ENCODE measurements around the gene TMEM263. TPM values are rescaled to one million over a fixed set of nuclear protein-coding genes. Genes with fewer than 3 reads are reported as not detected.
"Not testable (repeated sequence)": the region's sequence is repeated elsewhere in the genome, so short reads cannot be mapped to it uniquely, and the experiment has no call there.

TMEM263 gene
- total RNA-seq, 4 donors from 2014 or later: 36.1 to 48.1 (median 42.0) TPM

DNA sequence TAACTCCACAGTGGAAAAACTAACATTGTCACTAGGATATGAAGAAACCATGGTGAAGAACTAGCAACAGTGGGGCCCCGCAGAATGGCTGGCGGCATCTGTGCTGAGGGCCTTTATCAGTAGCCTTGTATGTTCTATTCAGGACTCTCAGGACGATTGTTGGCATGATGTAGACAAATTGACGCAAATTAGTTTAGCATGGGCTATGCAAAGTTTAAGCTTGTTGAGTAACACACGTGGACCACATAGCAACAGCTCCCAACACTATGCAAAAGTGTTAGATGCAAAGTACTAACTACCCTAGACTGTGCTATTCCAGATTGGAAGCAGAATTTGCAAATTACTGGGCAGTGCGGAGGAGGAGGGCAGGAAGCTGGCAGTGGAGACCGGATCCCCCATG lies 38.2 kb upstream of the TMEM263 start:
- TF ChIP-seq POLR2AphosphoS5 (IDR thresholded peaks at IDR 0.05) (no peak), POLR2A (IDR thresholded peaks at IDR 0.05) (no peak), EP300 (IDR thresholded peaks at IDR 0.05) (no peak)
- TF ChIP-seq, protein P1, sequence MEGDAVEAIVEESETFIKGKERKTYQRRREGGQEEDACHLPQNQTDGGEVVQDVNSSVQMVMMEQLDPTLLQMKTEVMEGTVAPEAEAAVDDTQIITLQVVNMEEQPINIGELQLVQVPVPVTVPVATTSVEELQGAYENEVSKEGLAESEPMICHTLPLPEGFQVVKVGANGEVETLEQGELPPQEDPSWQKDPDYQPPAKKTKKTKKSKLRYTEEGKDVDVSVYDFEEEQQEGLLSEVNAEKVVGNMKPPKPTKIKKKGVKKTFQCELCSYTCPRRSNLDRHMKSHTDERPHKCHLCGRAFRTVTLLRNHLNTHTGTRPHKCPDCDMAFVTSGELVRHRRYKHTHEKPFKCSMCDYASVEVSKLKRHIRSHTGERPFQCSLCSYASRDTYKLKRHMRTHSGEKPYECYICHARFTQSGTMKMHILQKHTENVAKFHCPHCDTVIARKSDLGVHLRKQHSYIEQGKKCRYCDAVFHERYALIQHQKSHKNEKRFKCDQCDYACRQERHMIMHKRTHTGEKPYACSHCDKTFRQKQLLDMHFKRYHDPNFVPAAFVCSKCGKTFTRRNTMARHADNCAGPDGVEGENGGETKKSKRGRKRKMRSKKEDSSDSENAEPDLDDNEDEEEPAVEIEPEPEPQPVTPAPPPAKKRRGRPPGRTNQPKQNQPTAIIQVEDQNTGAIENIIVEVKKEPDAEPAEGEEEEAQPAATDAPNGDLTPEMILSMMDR (IDR thresholded peaks at IDR 0.05): no peak
- 42 to 76% methylated on average over 7 of the region's 7 CpGs for WGBS, 2 donors (ENCODE audit: low coverage in 1 of 2)
- Histone ChIP-seq H3K27me3 (peaks cover 8% of the 10 kb centered on the region), H3K9me3 (no peaks in the 10 kb centered on the region), H3K4me3 (no peak overlapping the region), H3K4me1 (no peaks in the 10 kb centered on the region), H3K36me3 (no peaks in the 10 kb centered on the region), H3K27ac (no peak overlapping the region)
- no peak for ATAC-seq

DNA sequence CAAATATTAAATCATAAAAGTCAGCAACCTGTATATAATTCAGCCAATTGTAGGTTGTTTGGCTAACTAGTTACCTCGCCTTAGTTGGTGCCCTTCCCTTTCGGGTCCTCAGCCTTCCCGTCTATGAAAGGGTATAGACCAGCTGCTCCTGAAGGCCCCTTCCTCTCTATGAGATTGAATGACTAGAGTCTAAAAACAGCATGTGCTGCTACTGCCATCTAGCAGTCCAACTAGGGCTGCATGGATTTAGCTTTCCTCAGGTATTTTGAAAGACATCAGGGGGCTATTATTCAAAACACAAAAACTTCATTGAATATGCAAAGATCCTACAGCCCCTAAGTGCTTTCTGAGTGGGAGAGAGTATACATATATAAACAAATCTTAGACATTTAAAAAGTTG lies 37.0 kb upstream of the TMEM263 start:
- no peaks in the 10 kb centered on the region for H3K4me1 ChIP-seq
- H3K27me3 ChIP-seq: peaks cover 5% of the 10 kb centered on the region
- H3K9me3 ChIP-seq: no peaks in the 10 kb centered on the region
- 31 to 48% methylated on average over 3 of the region's 3 CpGs for WGBS, 2 donors (ENCODE audit: low coverage in 1 of 2)
- TF ChIP-seq POLR2A (IDR thresholded peaks at IDR 0.05) (no peak), EP300 (IDR thresholded peaks at IDR 0.05) (no peak)
- TF ChIP-seq, protein P1 (IDR thresholded peaks at IDR 0.05): no peak
- H3K4me3 ChIP-seq: no peak overlapping the region
- H3K36me3 ChIP-seq: no peaks in the 10 kb centered on the region
- no peak overlapping the region for H3K27ac ChIP-seq
- ATAC-seq: no peak

DNA sequence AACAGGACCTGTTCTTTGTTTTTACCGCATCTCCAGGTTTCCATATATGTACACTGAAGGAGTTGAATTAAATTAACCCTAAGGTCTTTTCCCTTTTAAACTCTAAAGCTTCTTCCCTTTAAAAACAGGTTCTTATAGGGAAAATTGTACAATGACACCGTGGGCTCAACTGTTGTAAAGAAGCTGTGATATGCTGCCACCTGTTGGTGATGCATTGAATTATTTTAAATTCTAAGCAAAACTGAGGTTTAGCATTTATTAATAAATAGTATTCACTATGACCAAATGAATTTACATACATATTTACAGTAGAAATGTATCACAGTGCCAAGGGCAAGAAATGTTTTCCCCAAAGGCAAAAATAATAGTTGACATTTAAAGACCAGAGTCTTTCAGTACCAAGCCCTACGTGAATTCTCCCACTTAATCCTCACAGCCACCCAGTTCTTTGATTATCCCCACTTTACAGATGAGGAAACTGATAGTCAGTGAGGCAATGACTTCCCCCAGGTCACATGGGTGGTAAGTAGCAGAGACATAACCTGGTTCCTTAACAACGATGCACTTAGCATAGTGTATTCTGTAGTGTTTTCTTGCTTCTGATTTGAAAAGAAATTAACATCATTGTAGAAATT lies 35.7 kb upstream of the TMEM263 start:
- 34 to 44% methylated on average over 4 of the region's 4 CpGs for WGBS, 2 donors (ENCODE audit: low coverage in 1 of 2)
- no peaks in the 10 kb centered on the region for H3K4me1 ChIP-seq
- no peaks in the 10 kb centered on the region for H3K27me3 ChIP-seq
- no peak overlapping the region for H3K27ac ChIP-seq
- no peak overlapping the region for H3K4me3 ChIP-seq
- H3K9me3 ChIP-seq: no peaks in the 10 kb centered on the region
- H3K36me3 ChIP-seq: no peaks in the 10 kb centered on the region
- no peak for ATAC-seq
- TF ChIP-seq EP300 (IDR thresholded peaks at IDR 0.05) (no peak), POLR2A (IDR thresholded peaks at IDR 0.05) (no peak), POLR2AphosphoS5 (IDR thresholded peaks at IDR 0.05) (no peak)
- TF ChIP-seq, protein P1 (IDR thresholded peaks at IDR 0.05): peak; percentile 74 to 92 (median 80)

DNA sequence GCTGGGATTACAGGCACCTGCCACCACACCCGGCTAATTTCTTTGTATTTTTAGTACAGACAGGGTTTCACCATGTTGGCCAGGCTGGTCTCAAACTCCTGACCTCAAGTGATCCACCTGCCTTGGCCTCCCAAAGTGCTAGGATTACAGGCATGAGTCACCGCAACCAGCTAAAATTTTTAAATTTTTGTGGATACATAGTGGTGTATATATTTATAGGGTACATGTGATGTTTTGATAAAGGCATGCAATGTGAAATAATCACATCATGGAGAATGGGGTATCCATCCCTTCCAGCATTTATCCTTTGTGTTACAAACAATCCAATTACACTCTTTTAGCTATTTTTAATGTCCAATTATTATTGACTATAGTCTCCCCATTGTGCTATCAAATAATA lies 33.7 kb upstream of the TMEM263 start:
- H3K27ac ChIP-seq, H3K4me3 ChIP-seq, H3K4me1 ChIP-seq, ATAC-seq, H3K36me3 ChIP-seq, H3K27me3 ChIP-seq, H3K9me3 ChIP-seq: not testable (repeated sequence)
- whole genome bisulfite sequencing, 2 donors (ENCODE audit: low coverage in 1 of 2): 75 to 92% methylated on average over 2 of the region's 2 CpGs

DNA sequence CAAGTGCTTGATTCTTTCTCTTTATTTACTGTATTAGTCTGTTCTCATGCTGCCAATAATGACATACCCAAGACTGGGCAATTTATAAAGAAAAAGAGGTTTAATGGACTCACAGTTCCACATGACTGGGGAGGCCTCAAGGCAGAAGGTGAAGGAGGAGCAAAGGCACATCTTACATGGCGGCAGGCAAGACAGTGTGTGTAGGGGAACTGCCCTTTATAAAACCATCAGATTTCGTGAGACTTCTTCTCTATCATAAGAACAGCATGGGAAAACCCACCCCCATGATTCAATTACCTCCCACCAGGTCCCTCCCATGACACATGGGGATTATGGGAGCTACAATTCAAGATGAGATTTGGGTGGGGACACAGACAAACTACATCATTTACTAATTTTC lies 32.1 kb upstream of the TMEM263 start:
- not testable (repeated sequence) for H3K4me3 ChIP-seq, H3K27me3 ChIP-seq, H3K9me3 ChIP-seq, H3K36me3 ChIP-seq, H3K27ac ChIP-seq, H3K4me1 ChIP-seq, ATAC-seq
- WGBS, 2 donors (ENCODE audit: low coverage in 1 of 2): 83 to 96% methylated on average over 1 to 2 of the region's 2 CpGs

DNA sequence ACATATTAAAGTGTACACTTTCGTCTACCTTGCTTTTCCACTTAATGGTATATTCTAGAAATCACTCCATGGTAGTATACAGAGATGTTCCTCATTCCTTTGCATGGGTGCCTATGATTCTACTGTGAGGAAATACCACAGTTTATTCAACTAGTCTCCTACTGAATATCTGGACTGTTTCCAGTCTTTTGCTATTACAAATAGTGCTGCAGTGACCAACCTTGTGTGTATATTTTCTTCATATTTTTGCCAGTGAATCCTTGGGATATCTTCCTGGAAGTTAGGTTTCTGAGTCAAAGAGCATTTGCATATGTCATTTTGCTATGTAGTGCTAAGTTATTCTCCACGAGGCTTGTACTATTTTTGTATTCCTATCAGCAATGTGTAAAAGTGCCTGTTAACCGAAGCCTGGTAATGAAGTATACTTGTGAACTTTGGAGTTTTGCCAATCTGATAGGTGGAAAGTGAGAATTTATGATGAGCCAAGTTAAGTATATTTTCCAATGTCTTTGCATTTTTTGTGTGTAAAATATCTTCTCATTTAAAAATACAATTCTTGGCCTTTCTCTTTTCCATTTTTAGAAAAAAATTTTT lies 31.3 kb upstream of the TMEM263 start:
- no peak for ATAC-seq
- no peaks in the 10 kb centered on the region for H3K36me3 ChIP-seq

More for the DNA sequence above, 31.3 kb upstream of the TMEM263 start:
- H3K27ac ChIP-seq: no peak overlapping the region
- no peaks in the 10 kb centered on the region for H3K27me3 ChIP-seq
- no peaks in the 10 kb centered on the region for H3K4me1 ChIP-seq
- WGBS, 2 donors (ENCODE audit: low coverage in 1 of 2): 53 to 75% methylated on average over 3 of the region's 3 CpGs
- no peaks in the 10 kb centered on the region for H3K9me3 ChIP-seq
- no peak for TF ChIP-seq POLR2AphosphoS5 (IDR thresholded peaks at IDR 0.05)
- no peak for TF ChIP-seq POLR2A (IDR thresholded peaks at IDR 0.05)
- TF ChIP-seq, protein P1 (IDR thresholded peaks at IDR 0.05): no peak
- no peak for TF ChIP-seq EP300 (IDR thresholded peaks at IDR 0.05)
- no peak overlapping the region for H3K4me3 ChIP-seq

Data from gastroesophageal sphincter (tissue), 4 donors.